NCI-H1048 (cell line): Measurements from ENCODE around the gene MKS1.

Source experiments
- DNase-seq: peaks from one replicate; lab custom pipeline; 2025; lab: John Stamatoyannopoulos, UW

Gene MKS1

DNA sequence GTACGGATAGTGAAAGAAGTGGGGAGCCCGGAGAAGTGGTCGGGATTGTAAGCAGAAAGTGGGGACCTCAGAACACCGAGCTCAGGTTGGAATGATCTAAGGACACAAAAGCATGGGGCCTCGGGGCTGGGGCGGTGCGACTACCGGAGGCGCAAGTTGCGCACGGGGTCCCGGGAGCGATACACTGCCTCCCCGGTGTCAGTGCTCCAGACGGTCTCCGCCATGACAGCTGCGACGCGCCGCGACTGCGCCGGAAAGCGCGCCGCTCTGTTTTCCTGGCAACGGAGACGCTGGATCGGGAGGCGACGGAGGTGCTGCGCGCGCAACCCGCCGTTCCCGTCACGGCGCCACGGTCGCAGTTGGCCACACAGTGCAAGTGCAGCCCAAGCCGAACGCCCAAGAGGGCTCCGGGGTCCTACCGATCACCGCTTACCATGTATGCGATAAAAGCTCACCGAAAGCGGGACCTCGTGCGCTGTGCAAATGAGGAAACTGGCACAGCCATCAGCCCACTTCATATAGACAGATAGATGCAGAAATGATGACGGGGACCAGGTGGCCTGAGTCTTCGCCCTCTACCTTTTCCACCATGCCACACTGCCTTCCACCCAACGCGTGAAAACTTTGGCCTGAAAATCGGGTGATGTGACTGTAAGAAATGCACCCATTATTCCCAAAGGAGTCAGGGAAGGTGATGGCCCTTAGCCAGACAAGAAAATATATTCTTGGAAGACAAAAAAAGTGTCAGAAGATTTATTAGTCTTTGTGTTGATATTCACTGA, at the start of gene MKS1:
MKS1 (minus strand) TSS at position 249 of the 782 bp plus-strand sequence; CDS start at position 224, 25 bp downstream.
- DNase-seq, result peak; percentile 62

DNA sequence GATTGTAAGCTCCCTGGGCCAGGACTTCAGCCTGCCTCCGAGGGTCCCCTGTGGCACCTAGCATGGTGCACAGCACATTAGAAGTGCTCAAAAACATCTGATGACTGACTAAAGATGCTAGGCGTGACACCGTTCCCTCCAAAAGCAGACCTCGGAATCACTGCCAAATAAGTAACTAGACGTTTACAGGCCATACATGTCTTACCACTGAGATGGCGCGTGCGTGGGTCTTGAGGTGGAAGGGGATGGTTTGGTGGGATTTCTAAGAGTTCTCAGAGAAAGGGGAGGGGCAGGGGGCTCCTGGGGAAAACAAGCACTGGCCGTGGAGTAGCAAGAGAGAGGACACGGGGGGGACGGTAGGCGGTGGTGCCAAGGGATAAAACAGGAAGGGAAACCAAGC, 49.3 kb upstream of the MKS1 start:
- DNase-seq, result no peak

DNA sequence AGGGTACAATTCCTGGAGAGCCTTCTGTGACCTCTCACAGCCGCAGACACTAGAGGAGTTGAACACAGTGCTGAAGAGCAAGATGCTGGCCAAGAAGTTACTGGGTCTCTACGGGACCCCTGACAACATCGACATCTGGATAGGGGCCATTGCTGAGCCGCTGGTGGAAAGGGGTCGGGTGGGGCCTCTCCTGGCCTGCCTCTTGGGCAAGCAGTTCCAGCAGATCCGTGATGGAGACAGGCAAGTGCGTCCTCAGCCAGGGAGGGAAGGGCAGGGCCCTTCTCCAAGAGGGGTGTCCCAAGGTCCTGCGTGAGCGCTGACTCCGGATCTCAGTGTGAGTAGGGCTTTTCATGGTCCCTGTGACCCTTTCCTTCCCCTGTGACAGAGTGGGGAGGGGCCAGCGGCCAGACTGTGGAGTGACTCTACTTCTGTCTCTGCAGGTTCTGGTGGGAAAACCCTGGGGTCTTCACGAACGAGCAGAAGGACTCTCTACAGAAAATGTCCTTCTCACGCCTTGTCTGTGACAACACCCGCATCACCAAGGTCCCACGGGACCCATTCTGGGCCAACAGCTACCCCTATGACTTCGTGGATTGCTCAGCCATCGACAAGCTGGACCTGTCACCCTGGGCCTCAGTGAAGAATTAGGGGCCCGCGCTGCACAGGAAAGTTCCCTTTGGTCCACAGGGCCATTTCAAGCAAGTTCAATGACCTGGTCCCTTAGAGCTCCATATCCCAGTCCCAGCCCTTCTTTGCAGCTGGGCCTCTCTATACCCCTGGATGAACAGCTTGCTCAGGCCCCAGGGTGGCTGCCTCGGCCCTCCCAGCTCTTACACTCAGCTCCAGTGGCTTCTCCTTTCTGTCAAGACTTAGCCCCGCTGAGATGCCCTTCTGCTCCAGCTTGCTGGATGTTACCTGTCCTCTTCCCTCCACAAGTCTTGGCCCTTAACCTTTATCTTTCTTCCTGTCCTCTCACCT, 48.6 kb upstream of the MKS1 start:
- DNase-seq, result no peak

DNA sequence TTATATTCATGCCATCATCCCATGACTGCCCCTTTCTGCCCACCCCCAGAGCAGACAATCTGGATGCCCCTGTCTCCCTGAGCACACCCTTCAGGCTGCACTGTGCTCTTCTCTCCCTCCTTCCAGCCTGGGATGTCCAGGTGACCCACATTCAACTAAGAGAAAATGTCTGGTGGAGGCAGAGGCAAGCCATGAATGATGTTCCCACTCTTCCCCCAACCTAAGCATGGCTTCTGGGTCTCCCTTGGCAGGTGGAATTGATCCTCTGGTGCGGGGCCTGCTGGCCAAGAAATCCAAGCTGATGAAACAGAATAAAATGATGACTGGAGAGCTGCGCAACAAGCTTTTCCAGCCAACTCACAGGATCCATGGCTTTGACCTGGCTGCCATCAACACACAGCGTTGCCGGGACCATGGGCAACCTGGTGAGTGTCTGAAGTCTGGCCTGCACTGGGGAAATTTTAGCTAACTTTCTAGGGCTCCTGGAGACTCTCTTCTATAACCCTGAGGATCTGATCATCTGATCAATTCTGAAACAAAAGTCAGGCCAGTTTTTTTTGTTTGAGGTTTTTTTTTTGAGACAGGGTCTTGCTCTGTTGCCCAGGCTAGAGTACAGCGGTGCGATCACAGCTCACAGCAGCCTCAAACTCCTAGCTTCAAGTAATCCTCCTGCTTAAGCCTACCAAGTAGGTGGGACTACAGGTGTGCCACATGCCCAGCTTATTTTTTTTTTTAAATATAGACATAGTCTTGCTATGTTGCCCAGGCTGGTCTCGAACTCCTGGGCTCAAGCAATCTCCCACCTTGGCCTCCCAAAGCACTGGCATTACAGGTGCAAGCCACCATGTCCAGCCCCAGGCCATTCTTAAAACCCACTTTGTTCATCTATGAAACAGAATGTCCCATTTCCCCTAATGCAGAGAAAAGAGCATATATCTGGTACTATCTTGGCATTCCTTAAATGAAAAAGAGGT, 47.1 kb upstream of the MKS1 start:
- DNase-seq, result no peak

DNA sequence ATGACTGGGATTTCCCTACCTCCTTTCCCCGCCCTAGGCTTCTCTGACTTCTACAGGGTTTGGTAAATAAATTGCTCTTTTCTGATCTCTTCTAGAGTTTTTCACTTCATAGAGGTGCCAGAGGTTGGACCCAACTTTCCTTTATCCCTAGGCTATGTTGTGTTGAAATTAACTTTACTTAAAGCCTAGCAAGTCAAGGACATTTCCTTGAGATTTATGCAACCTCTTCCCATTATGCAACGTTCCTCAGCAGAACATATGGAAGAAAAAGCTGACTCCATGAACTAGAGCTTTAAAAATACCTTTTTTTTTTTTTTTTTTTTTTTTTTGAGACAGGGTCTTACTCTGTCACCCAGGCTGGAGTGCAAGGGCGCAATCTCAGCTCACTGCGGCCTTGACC, 46.2 kb upstream of the MKS1 start:
- no peak for DNase-seq

DNA sequence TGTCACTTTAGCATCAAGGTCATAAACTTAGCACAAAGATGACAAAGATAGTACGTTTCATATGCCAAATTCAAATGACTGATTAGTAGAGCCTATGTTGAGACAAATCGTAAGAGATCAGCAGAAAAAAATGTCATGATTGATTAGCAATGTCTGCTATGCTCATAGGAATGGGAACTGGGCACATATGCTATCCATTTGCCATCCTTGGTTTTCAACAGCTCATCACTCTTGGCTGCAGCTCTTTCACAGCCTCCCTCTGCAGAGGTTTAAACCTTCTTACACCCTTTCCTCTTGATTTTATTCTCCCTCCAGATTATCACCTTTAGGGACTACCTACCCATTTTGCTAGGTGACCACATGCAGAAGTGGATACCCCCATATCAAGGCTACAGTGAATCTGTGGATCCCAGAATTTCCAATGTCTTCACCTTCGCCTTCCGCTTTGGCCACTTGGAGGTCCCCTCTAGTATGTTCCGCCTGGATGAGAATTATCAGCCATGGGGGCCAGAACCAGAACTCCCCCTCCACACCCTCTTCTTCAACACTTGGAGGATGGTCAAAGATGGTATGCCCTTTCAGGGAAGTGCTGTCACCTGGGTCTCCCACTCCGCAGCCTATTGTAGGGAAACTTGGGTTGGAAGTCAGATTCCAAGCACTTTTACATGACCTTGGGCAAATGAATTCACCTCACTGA, 45.5 kb upstream of the MKS1 start:
- DNase-seq, result no peak

DNA sequence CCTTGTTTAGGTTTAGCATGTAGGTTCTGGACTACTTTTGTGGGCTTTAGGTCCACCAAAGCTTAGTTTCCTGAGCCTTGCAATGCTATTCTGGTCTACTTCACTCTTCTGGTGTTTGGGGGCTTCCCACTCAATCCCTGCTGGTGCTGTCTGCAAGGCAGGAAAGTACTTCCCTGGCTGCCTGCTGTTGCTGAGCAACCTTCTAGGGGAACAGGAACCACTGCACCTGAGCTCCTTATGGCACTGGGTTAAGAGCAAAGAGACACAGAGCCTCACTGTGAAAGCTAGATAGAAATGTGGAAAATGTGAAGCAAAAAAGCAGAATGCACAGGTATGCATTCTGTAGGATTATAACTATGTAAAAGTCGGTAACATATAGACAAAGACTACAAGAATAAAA, 44.7 kb upstream of the MKS1 start:
- DNase-seq, result no peak

DNA sequence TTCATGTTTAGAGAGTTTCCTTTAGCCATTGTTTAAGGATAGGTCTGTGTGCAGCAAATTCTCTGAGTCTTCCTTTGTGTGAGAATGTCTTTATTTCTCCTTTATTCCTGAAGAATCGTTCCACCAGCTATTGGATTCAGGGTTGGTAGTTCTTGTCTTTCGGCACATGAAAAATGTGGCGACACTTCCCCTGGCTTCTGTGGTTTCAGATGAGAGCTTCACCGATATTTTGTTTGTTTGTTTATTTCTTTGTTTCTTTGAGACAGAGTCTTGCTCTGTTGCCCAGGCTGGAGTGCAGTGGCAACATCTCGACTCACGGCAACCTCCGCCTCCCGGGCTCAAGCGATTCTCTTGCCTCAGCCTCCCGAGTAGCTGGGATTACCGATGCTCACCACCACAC, 43.1 kb upstream of the MKS1 start:
- DNase-seq, result no peak

DNA sequence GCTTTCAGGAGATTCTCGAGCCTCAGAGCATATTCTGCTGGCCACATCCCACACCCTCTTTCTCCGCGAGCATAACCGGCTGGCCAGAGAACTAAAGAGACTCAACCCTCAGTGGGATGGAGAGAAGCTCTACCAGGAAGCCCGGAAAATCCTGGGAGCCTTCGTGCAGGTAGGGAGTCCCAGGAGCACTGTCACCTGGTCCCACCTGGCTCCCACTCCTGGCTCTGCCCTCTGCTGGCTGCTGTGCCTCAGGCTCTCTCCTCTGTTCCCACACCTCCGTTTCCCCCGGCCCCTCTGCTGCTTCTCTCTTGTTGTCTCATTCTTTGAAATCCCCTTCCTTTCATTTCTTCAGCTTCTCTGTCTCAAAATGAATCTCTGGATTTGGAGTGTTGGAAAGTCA, 35.7 kb upstream of the MKS1 start:
- DNase-seq, result no peak

DNA sequence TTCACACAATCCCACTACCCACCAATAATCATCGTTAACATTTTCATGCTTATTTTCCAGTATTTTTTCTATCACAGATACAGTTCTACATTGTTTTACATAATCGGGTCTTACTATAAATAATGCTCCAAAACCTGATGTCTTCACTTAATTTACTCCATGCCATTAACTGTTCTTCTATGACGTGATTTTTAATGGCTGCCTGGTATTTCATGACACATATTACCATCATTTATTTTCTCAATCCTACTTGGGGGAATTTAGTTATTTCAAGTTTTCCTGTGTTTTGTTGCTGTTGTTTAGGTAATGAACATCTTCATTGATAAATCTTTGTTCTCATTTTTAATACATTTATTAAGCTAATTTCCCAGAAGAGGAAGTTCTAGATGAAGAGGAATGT, 34.0 kb upstream of the MKS1 start:
- no peak for DNase-seq

DNA sequence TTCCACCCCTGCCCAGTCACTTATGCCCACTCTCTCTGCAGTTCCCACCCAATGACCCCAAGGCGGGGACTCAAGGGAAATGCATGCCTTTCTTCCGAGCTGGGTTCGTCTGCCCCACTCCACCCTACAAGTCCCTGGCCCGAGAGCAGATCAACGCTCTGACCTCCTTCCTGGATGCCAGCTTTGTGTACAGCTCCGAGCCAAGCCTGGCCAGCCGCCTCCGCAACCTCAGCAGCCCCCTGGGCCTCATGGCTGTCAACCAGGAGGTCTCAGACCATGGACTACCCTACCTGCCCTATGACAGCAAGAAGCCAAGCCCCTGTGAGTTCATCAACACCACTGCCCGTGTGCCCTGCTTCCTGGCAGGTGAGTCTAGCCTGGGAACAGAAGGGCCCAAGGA, 33.1 kb upstream of the MKS1 start:
- no peak for DNase-seq

DNA sequence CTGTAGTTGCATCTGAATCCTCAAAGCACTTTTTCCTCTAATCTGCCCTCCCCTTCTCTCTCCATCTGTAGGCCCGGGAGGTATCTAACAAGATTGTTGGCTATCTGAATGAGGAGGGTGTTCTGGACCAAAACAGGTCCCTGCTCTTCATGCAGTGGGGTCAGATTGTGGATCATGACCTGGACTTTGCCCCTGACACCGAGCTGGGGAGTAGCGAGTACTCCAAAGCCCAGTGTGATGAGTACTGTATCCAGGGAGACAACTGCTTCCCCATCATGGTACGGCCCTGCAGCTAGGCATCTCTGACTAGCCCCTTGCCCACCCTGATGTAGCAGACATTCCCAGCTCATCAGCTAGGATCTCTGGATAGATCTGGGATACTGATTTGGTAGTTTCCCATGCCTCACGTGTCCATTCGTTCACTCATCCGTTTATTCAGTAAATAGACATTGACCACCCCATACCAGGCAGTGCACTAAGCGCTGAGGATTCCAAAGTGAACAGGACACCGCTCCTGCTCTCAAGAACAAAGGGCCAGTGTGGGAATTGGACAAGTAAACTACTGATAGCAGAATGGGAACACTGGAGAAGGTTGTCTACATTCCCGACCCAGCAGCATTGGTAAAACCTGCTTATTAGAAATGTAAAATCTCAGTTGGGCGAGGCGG, 31.4 kb upstream of the MKS1 start:
- DNase-seq, result no peak

DNA sequence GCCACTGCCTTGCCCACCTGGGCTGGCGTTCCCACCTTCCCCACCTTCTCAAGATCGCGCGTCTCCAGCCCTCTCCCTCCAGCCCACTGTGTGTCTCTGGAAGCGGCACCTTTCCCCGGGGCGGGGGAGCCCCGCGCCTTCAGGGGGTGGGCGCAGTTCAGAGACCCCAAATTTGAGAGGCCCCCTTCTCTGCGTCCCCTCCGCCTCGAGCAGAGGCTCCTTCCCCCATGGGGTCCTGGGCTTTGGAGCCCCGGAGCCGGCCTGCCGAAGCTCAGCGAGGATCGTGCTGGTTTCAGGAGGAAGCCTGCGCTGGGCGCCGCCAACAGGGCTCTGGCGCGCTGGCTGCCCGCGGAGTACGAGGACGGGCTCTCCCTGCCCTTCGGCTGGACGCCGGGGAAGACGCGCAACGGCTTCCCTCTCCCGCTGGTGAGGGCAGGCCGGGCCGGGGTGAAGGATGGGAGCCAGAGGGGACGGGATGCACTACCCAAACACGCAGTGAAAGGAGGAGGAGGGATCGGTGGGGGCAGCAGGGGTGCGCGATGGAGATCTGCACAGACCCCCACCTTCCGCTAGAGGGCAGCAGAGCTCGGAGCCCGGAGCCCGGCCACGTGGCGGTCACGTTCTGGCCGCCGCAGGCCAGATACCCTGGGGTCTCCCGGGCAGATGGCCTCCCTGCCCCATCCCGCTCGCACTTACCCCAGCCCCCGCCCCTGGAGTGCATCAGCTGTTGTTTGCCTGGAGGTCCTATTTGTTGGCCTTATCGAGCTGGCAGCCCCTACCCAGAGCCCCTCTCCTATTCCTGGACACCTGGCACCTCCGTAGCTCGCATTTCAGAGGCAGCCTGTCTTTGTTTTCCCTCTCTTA, 30.4 kb upstream of the MKS1 start:
- DNase-seq, result peak; percentile 3

DNA sequence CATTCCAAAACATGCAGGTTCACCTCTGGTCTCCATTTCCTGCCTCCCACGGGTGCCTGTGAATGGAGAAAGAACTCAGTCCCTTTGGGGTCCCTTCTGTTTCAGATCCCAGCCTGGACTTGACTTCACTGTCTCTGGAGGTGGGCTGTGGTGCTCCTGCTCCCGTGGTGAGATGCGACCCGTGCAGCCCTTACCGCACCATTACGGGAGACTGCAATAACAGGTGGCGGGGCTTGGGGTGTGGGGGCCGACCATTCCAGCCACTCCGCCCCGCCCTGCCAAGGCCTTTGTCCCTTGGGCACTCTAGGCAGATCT, 29.9 kb upstream of the MKS1 start:
- no peak for DNase-seq

DNA sequence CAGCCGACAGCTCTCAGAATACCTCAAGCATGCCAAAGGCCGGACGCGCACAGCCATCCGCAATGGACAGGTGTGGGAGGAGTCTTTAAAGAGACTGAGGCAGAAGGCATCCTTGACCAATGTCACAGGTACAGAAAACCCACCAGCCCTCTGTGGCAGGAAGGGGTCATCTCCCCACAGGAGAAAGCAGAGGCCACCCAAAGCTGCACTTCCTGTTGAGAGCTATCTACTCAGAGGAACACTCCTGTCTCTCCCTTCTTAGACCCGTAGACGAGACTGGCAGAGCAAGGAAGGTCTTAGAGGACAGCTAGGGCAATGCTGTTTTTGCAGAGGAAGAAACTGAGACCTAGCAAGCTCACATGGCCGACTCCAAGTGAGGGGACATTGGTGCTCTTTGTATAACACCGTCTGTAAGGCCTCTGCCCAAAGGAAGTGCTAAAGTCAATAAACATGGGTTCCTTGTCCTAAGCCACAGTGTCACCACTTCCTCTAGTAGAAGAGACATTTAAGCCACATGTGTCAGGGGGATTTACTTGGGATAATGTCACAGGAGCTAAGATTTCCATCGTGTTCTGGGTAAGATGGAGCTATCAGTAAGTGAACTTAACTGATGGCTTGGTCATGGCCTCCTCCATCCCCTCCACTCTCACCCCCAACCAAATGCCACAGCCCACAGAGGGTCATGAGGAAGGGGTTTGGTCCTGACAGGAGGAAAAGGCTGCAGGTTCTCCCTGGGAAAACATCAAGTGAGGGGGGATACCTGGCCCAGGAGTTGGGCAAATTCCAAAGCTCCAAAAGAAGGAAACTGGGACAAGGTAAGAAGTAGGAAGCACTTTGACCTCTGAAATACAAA, 28.7 kb upstream of the MKS1 start:
- DNase-seq, result no peak

DNA sequence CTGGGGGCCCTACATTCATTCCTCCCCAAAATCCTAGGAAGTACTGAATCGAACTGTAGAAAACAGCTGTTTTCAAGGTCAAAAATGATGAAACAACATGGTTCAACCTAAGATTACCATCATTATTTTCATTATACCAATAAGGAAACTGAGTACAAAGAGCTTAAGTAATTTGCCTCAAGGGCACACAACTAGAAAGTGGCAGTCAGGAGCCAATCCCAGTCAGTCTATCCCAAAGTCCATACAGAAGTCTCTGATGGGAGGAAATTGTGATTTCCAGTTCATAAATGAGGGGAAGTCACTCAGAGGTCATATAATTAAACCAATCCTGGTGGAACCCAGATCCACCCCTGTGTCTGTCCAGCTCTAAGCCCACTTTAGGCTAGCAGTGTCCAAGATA, 27.7 kb upstream of the MKS1 start:
- DNase-seq, result no peak

DNA sequence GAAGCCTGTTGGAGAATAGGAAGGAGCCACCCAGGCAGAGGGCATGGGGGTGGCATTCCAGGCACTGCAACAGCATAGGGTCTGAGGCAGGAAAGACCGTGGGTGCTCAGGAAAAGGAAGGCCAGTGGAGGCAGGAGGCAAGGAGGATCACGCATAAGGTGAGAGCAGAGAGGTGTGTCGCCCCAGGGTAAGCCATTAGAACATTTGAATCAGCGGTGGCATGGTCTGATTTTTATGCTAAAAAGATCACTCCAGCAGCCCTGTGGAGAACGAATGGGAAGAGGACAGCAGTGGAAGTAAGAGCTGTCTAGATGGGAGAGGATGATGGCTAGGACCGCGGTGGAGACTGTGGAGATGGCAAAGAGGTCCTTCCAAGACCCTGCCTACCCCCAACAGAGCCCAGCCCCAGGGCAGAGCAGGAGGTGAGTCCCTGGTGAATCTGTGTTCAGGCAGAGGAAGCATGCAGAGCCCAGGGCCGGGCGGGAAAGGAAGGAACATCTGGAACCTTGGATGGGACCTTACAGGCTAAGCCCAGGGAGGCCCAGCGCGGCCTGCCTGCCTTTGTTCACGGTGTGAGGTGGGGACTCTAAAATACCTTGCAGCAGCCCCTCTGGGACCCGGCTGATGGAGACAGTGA, 27.2 kb upstream of the MKS1 start:
- no peak for DNase-seq

DNA sequence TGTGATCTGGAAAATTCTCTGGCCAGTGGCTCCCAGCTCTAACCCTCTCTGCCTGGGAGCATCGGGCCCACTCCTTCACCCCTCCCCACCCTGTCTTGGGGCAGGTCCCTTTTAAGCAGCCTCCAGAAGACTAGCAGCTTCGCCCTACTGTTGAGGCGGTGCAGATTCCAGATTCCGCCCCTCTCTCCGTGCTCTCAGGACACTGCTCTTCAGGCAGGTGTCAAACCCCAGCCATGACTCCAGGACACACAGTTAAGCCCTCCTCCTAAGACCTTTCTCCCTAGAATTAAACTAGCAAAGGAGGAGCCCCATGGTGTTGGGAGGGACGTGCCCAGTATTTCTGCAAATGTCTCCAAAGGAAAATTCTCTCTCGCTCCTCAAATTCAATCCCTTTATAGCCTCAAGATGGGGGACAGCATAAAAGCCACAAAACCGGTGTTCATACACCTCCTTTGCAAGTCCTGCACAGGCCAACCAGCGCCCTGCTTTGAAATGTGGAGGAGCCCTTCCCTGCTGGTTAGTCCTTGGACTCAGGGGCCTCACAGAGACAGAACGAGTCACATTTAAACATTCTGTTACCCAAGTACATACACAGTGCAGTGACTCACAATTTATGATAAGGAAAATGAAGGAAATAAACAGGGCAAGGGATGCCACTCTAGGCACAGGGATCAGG, 26.5 kb upstream of the MKS1 start:
- no peak for DNase-seq
